ENCODE measurements around the gene SPEM3.

The SPEM3 gene

GRCh38 chr17:7410634-7411426, 17.8 kb upstream of the SPEM3 start:
- no peak for TF ChIP-seq CTCF (IDR thresholded peaks at IDR 0.05)

GRCh38 chr17:7411427-7411750, 17.3 kb upstream of the SPEM3 start:
- TF ChIP-seq CTCF (IDR thresholded peaks at IDR 0.05), result no peak

GRCh38 chr17:7413346-7413985, 15.2 kb upstream of the SPEM3 start:
- no peak for TF ChIP-seq CTCF (IDR thresholded peaks at IDR 0.05)

GRCh38 chr17:7414837-7415236, 13.8 kb upstream of the SPEM3 start:
- TF ChIP-seq CTCF (IDR thresholded peaks at IDR 0.05), result no peak

GRCh38 chr17:7415784-7416183, 12.9 kb upstream of the SPEM3 start:
- no peak for TF ChIP-seq CTCF (IDR thresholded peaks at IDR 0.05)

- no peak for TF ChIP-seq CTCF (IDR thresholded peaks at IDR 0.05)
Observed at GRCh38 chr17:7416323-7416722, 12.3 kb upstream of the SPEM3 start.

- TF ChIP-seq CTCF (IDR thresholded peaks at IDR 0.05), result no peak
Observed at GRCh38 chr17:7417056-7417655, 11.5 kb upstream of the SPEM3 start.

Measured in LNCAP (cell line).